A549 (cell line): ENCODE measurements around the gene HMCES.

ENCODE experiments used
- ATOH8 ChIP-seq: fragments of 250-450 bp; sonication (Bioruptor Pico); IDR thresholded peaks from 2 replicates; pipeline ENCODE4 v1.5.0; 2020; ENCODE audit warnings: low read depth, mild to moderate bottlenecking, moderate library complexity
- CTCF ChIP-seq: fragments of >200 bp; sonication (Bioruptor Twin); formaldehyde crosslinking; IDR thresholded peaks from 3 replicates; pipeline ENCODE4 v1.5.1; 2016
- MAX ChIP-seq: IDR thresholded peaks from 2 replicates; pipeline ENCODE4 v1.6.1; 2012

- TF ChIP-seq CTCF (no peak), MAX (no peak), ATOH8 (no peak)
These were observed 34.7 kb downstream of the HMCES start for GRCh38 chr3:129313415-129313664.
